NCI-H526 treated with DMSO at 0.1 percent for 48 hours (cell line): ENCODE measurements around the gene MYO9A.
A peak's percentile ranks its signal among the peaks of the same experiment; 100 is the strongest.

ENCODE experiments used
- DNase-seq: peaks from one replicate; lab custom pipeline; 2025; lab: John Stamatoyannopoulos, UW

MYO9A gene

GRCh38 chr15:71809346-71809745 lies 308.6 kb downstream of the MYO9A start:
- DNase-seq = no peak

- no peak for DNase-seq
Measured at GRCh38 chr15:71808311-71809020, 309.5 kb downstream of the MYO9A start.

GRCh38 chr15:71807691-71808091 lies 310.3 kb downstream of the MYO9A start:
- DNase-seq = no peak

GRCh38 chr15:71807125-71807629 lies 310.8 kb downstream of the MYO9A start:
- DNase-seq = no peak

GRCh38 chr15:71806452-71806931 lies 311.5 kb downstream of the MYO9A start:
- no peak for DNase-seq

GRCh38 chr15:71804695-71805470 lies 313.1 kb downstream of the MYO9A start:
- peak; percentile 69 for DNase-seq

GRCh38 chr15:71804226-71804625 lies 313.7 kb downstream of the MYO9A start:
- DNase-seq = peak; percentile 46

- DNase-seq = no peak
Measured at GRCh38 chr15:71802770-71803169, 315.2 kb downstream of the MYO9A start.

GRCh38 chr15:71801935-71802655 lies 315.9 kb downstream of the MYO9A start:
- DNase-seq = no peak

GRCh38 chr15:71800835-71801745 lies 316.9 kb downstream of the MYO9A start:
- peak; percentile 37 for DNase-seq

GRCh38 chr15:71800190-71800589 lies 317.8 kb downstream of the MYO9A start:
- no peak for DNase-seq

- no peak for DNase-seq
Measured at GRCh38 chr15:71798641-71799040, 319.3 kb downstream of the MYO9A start.

- DNase-seq = no peak
Measured at GRCh38 chr15:71792521-71792920, 325.4 kb downstream of the MYO9A start.

- no peak for DNase-seq
Measured at GRCh38 chr15:71791975-71792374, 326.0 kb downstream of the MYO9A start.

GRCh38 chr15:71790081-71790480 lies 327.9 kb downstream of the MYO9A start:
- DNase-seq = no peak

- DNase-seq = no peak
Measured at GRCh38 chr15:71789616-71790015, 328.3 kb downstream of the MYO9A start.

GRCh38 chr15:71788646-71789579 lies 329.0 kb downstream of the MYO9A start:
- no peak for DNase-seq

GRCh38 chr15:71786673-71787072 lies 331.3 kb downstream of the MYO9A start:
- no peak for DNase-seq

GRCh38 chr15:71785996-71786395 lies 332.0 kb downstream of the MYO9A start:
- DNase-seq = no peak

- DNase-seq = no peak
Measured at GRCh38 chr15:71784719-71785118, 333.2 kb downstream of the MYO9A start.
